K562 (cell line): ENCODE measurements around the gene MRPS18B. TPM values are rescaled to one million over a fixed set of nuclear protein-coding genes. Genes with fewer than 3 reads are reported as not detected.

Source experiments
- ATF4 ChIP-seq: fragments of 450-650 bp; formaldehyde crosslinking; IDR thresholded peaks from 2 replicates; pipeline ENCODE4 v1.4.0; 2022; ENCODE audit warnings: mild to moderate bottlenecking, moderate library complexity
- COPS2 ChIP-seq: fragments of 450-650 bp; conservative IDR thresholded peaks from 2 replicates; pipeline ENCODE4 v1.6.1; 2016; ENCODE audit warnings: mild to moderate bottlenecking, moderate library complexity
- CXXC5 ChIP-seq: fragments of 250-450 bp; sonication (Bioruptor Pico); IDR thresholded peaks from 2 replicates; pipeline ENCODE4 v1.8.0; 2022; ENCODE audit warnings: inconsistent platforms, mild to moderate bottlenecking, moderate library complexity
- EGR1 ChIP-seq: fragments of 450-650 bp; conservative IDR thresholded peaks from 2 replicates; pipeline ENCODE4 v1.6.1; 2017; ENCODE audit warnings: mild to moderate bottlenecking
- ELF1 ChIP-seq: fragments of 200-800 bp; sonication (Bioruptor generic); IDR thresholded peaks from 2 replicates; pipeline ENCODE4 v1.6.1; 2016; ENCODE audit warnings: missing genetic modification characterization, missing compliant biosample characterization
- GABPA ChIP-seq: fragments of 200-800 bp; sonication (Bioruptor generic); conservative IDR thresholded peaks from 2 replicates; pipeline ENCODE4 v1.6.1; 2016; ENCODE audit warnings: low read depth, missing genetic modification characterization, missing compliant biosample characterization
- GTF3C2 ChIP-seq: IDR thresholded peaks from 3 replicates; pipeline ENCODE4 v1.6.1; 2011; ENCODE audit warnings: borderline replicate concordance, mild to moderate bottlenecking, moderate library complexity; ENCODE audit not compliant: insufficient read length; ENCODE audit errors: extremely low read depth
- HMBOX1 ChIP-seq: sonication (generic); IDR thresholded peaks from 2 replicates; pipeline ENCODE4 v1.6.1; 2016
- HMG20B ChIP-seq: fragments of 250-450 bp; sonication (Bioruptor Pico); IDR thresholded peaks from 2 replicates; pipeline ENCODE4 v1.5.0; 2021; ENCODE audit warnings: mild to moderate bottlenecking
- HNRNPLL ChIP-seq: fragments of 200-400 bp; formaldehyde crosslinking; IDR thresholded peaks from 2 replicates; pipeline ENCODE4 v1.6.1; 2017; ENCODE audit warnings: low read length, low read depth, mild to moderate bottlenecking; ENCODE audit not compliant: poor library complexity, severe bottlenecking
- IRF9 ChIP-seq: fragments of 450-650 bp; IDR thresholded peaks from 2 replicates; pipeline ENCODE4 v1.6.1; 2016; ENCODE audit warnings: missing biosample characterization, missing genetic modification characterization
- MAFK ChIP-seq: IDR thresholded peaks from 2 replicates; pipeline ENCODE4 v1.6.1; 2011; ENCODE audit warnings: low read length, improper control_type of control experiment
- MEIS2 ChIP-seq: fragments of 450-650 bp; IDR thresholded peaks from 2 replicates; pipeline ENCODE4 v1.6.1; 2014; ENCODE audit warnings: mild to moderate bottlenecking; ENCODE audit not compliant: partially characterized antibody
- NCOA6 ChIP-seq: fragments of 450-650 bp; IDR thresholded peaks from 2 replicates; pipeline ENCODE4 v1.6.1; 2017; ENCODE audit warnings: mild to moderate bottlenecking
- POLR2G ChIP-seq: fragments of 200-400 bp; formaldehyde crosslinking; IDR thresholded peaks from 2 replicates; pipeline ENCODE4 v1.6.1; 2017; ENCODE audit warnings: low read depth, mild to moderate bottlenecking, antibody characterized with exemption, low read length, moderate library complexity
- RCOR1 ChIP-seq, 2 experiments: IDR thresholded peaks; 2 replicates each; pipeline ENCODE4 v1.6.1; 2012; ENCODE audit warnings: low read depth in 2 of 2, low read length in 2 of 2, borderline replicate concordance in 1 of 2, improper control_type of control experiment in 1 of 2
- RNF219 ChIP-seq: fragments of 250-450 bp; sonication (Bioruptor Pico); IDR thresholded peaks from 2 replicates; pipeline ENCODE4 v1.5.0; 2022; ENCODE audit warnings: mild to moderate bottlenecking
- THRAP3 ChIP-seq: fragments of 450-650 bp; IDR thresholded peaks from 2 replicates; pipeline ENCODE4 v1.6.1; 2016; ENCODE audit warnings: mild to moderate bottlenecking, inconsistent platforms, borderline replicate concordance
- ZNF224 ChIP-seq: sonication (generic); formaldehyde crosslinking; IDR thresholded peaks from 2 replicates; pipeline ENCODE4 v1.8.0; 2022; ENCODE audit warnings: mild to moderate bottlenecking, missing genetic modification reagents
- ZNF76 ChIP-seq: fragments of 250-450 bp; sonication (Bioruptor Pico); IDR thresholded peaks from 2 replicates; pipeline ENCODE4 v1.4.0; 2020; ENCODE audit warnings: mild to moderate bottlenecking, moderate library complexity, borderline replicate concordance
- polyA plus RNA-seq, 8 experiments: library from polyadenylated mRNA; depleted of rRNA in 4 of 8; stranded (reverse) in 5 of 8; unstranded in 3 of 8; fragments of >200 nt; fragmentation: Nextera tagmentation in 2 of 8; fragmentation: Illumina TruSeq in 1 of 8; extraction: Ambion mirVana in 2 of 8; extraction: Trizol in 1 of 8; gene quantifications; 2 replicates each; pipeline versions ENCODE4 v1.2.1 to v1.2.3, GENCODE V29; 2011 to 2014; ENCODE audit warnings: inconsistent platforms in 1 of 8, missing spikeins in 1 of 8
- total RNA-seq, 7 experiments: library from RNA; depleted of rRNA in 6 of 7; stranded (reverse); fragments of >200 nt in 6 of 7; fragmentation: Illumina TruSeq in 2 of 7; extraction: Trizol in 2 of 7; gene quantifications; 2 replicates each; pipeline versions ENCODE4 v1.2.1 to v1.2.3, GENCODE V29; 2011 to 2021; ENCODE audit warnings: low replicate concordance in 1 of 7

Gene MRPS18B
- total and polyA plus RNA-seq, 9 of the 15 experiments (the other 6 are each of a cell fraction or from before 2014, with no cell fraction given), result 132 to 383 (median 178) TPM

GRCh38 chr6:30617565-30618269, at the start of gene MRPS18B (continued):
- TF ChIP-seq HNRNPLL (peak; percentile 96), IRF9 (tag) (0 out of 2 replicates have a peak, but pooled peaks have one; percentile 25), MAFK (peak; percentile 34), HMBOX1 (no peak; the same call in 1 of the 2 replicates), NCOA6 (peak; percentile 64; the same call in 1 of the 2 replicates), COPS2 (no peak), GABPA (peak; percentile 98), MEIS2 (peak; percentile 81), POLR2G (peak; percentile 16), RCOR1 (IDR thresholded peaks at IDR 0.05; ENCODE audit: borderline replicate concordance in 1 of 2, low read depth in 2 of 2, low read length in 2 of 2) (peak in 1 of 2 experiments; percentile 48; a peak in 1 of 4 replicates), ZNF76 (peak; percentile 46; the same call in 1 of the 2 replicates), HMG20B (CRISPR knock-in tag) (no peak), CXXC5 (CRISPR knock-in tag) (peak; percentile 86), THRAP3 (peak; percentile 21; the same call in 1 of the 2 replicates), ZNF224 (CRISPR knock-in tag) (0 out of 2 replicates have a peak, but pooled peaks have one; percentile 69), RNF219 (CRISPR knock-in tag) (no peak), EGR1 (no peak), GTF3C2 (no peak), ELF1 (tag) (peak; percentile 97), ATF4 (CRISPR knock-in tag) (peak; percentile 82)
